Left lung (tissue), 10 donors: ENCODE results near the gene CLTC. TPM values are rescaled to one million over a fixed set of nuclear protein-coding genes. Genes with fewer than 3 reads are reported as not detected.

Experiments
- ATAC-seq: fragments of 200-7000 bp; cut with Tn5 transposase; one replicate; pipeline ENCODE4 v1.9.1; 2020; ENCODE audit warnings: moderate library complexity
- DNase-seq, 4 donors: peaks; one replicate each; pipeline ENCODE4 v3.0.0-alpha.2; 2013 to 2020
- H3K27ac ChIP-seq, 2 donors: fragments of 200-600 bp; sonication (generic) in 1 of 2; one replicate each; pipeline versions ENCODE4 v1.5.0 to v1.8.0; 2020 to 2021
- H3K27me3 ChIP-seq, 2 donors: fragments of 200-600 bp; sonication (generic) in 1 of 2; one replicate each; pipeline versions ENCODE4 v1.5.0 to v1.8.0; 2020 to 2021
- H3K36me3 ChIP-seq, 2 donors: fragments of 200-600 bp; sonication (generic) in 1 of 2; one replicate each; pipeline versions ENCODE4 v1.5.0 to v1.8.0; 2020 to 2021
- H3K4me1 ChIP-seq, 2 donors: fragments of 200-600 bp; one replicate each; pipeline ENCODE4 v1.8.0; 2021
- H3K4me3 ChIP-seq, 2 donors: fragments of 200-600 bp; sonication (generic) in 1 of 2; one replicate each; pipeline versions ENCODE4 v1.5.0 to v1.8.0; 2020 to 2021; ENCODE audit warnings: mild to moderate bottlenecking in 1 of 2
- H3K9me3 ChIP-seq, 2 donors: fragments of 200-600 bp; sonication (generic) in 1 of 2; one replicate each; pipeline versions ENCODE4 v1.5.0 to v1.8.0; 2020 to 2021
- intact Hi-C, 2 donors: fragments of 100-400 bp; cut with DNase I; formaldehyde crosslinking; loops; one replicate each; pipeline versions ENCODE4 v1.11.2 to v1.14.2; 2022
- polyA plus RNA-seq, 6 donors: library from polyadenylated mRNA; unstranded; fragments of 120-200 nt; gene quantifications; one replicate each; pipeline ENCODE4 v1.2.1, GENCODE V29; 2013; ENCODE audit not compliant: insufficient read length in 6 of 6
- total RNA-seq, 2 donors: library from RNA; stranded (reverse); fragmentation: NEBNext Ultra II Directional; extraction: Animal tissue kit (Norgen Biotek cat#: 25700); gene quantifications; one replicate each; pipeline ENCODE4 v1.2.1, GENCODE V29; 2021
- TF ChIP-seq, protein P1 (sequence below), 2 donors: fragments of 200-600 bp; sonication (generic) in 1 of 2; IDR thresholded peaks; one replicate each; pipeline versions ENCODE4 v1.5.0 to v1.8.0; 2021; ENCODE audit warnings: antibody characterized with exemption in 2 of 2
- donor health status: DM: no; HTN: yes; CAD: no.
- donor health status: DM: no; HTN: no; CAD: no.

The CLTC gene
- total and polyA plus RNA-seq, 8 donors = 196 to 335 (median 246) TPM

DNA sequence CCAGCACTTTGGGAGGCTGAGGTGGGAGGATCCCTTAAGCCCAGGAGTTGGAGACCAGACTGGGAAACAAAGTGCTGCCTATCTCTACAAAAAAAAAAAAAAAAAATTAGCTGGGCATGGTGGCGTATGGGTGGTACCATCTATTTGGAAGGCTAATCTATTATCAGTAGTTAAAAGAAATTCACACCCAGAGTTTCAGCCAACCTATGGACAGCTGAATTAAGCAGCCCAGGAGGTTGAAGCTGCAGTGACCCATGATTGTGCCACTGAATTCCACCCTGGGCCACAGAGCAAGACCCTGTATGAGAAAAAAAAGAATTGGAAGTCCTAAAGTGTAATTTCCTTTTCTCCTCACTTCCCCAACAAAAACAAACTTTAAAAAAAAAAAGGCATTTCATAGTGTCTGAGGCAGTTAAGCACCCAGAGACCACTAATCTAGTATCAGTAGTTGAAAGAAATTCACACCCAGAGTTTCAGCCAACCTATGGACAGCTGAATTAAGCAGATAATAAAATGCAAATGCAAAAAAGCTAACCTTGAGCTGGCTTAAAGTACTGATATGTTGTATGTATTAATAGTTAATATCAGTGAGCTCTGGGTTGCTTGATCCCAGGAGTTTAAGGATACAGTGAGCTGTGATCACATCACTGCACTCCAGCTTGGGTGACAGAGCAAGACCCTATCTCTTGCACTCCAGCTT, 18.1 kb downstream of the CLTC start:
- Histone ChIP-seq H3K27me3 (no peaks in the 10 kb centered on the region), H3K9me3 (no peaks in the 10 kb centered on the region), H3K4me3 (no peak overlapping the region), H3K36me3 (peaks cover 0 to 7% of the 10 kb centered on the region in 2 donors), H3K4me1 (peaks cover 48 to 94% of the 10 kb centered on the region in 2 donors), H3K27ac (no peak overlapping the region)
- TF ChIP-seq, protein P1, sequence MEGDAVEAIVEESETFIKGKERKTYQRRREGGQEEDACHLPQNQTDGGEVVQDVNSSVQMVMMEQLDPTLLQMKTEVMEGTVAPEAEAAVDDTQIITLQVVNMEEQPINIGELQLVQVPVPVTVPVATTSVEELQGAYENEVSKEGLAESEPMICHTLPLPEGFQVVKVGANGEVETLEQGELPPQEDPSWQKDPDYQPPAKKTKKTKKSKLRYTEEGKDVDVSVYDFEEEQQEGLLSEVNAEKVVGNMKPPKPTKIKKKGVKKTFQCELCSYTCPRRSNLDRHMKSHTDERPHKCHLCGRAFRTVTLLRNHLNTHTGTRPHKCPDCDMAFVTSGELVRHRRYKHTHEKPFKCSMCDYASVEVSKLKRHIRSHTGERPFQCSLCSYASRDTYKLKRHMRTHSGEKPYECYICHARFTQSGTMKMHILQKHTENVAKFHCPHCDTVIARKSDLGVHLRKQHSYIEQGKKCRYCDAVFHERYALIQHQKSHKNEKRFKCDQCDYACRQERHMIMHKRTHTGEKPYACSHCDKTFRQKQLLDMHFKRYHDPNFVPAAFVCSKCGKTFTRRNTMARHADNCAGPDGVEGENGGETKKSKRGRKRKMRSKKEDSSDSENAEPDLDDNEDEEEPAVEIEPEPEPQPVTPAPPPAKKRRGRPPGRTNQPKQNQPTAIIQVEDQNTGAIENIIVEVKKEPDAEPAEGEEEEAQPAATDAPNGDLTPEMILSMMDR (IDR thresholded peaks at IDR 0.05) = no peak
- intact Hi-C loops = no loop called here
- no peak for ATAC-seq
- DNase-seq = no peak

DNA sequence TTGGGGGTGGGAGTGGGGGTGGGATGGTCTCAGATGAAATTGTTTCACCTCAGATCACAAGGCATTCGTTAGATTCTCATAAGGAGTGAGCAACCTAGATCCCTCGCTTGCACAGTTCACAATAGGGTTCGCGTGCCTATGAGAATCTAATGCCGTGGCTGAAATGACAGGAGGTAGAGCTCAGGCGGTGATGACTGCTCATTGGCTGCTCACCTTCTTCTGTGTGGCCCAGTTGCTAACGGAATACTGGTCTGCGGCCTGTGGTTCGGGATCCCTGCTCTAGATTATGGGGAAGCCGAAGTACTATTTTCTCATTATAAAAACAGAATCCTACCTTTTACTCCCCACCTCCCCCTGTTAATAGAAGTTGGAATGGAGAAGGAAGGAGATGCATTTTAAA, 18.9 kb downstream of the CLTC start:
- Histone ChIP-seq H3K27ac (no peak overlapping the region), H3K4me3 (no peak overlapping the region), H3K27me3 (no peaks in the 10 kb centered on the region), H3K9me3 (no peaks in the 10 kb centered on the region), H3K36me3 (peaks cover 0 to 7% of the 10 kb centered on the region in 2 donors), H3K4me1 (peaks cover 46 to 93% of the 10 kb centered on the region in 2 donors)
- ATAC-seq (no peak), DNase-seq (no peak)
- TF ChIP-seq, protein P1 (IDR thresholded peaks at IDR 0.05) = no peak
- intact Hi-C loops = no loop called here

DNA sequence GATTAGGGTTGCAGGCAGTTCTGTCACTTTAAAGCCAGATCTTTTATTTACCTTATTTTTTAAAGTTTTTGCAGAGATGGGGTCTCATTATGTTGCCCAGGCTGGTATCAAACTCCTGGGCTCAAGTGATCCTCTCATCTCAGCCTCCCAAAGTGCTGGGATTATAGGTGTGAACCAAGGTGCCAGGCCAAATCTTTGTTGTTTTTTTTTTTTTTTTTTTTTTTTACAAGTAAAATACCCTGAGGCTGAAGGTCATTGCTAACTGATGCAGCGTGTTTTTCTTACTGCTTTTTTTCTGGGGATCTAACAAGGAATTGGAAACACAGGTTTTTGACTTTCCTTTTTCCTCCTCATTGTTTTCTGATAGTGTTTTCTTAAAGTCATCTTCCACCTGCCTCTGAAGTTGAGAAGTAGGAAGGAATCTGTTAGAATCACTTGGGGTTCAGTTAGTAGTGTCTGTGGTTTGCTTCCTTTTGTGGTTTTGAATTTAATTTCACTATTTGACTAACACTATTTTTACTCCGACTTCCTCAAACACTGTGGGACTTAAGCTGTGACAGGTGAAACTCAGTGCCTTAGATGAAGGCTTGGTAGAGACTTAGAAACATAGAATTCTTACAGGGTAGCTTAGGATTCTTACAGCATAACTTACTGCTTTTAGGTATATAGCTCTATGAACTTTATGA, 22.2 kb downstream of the CLTC start:
- TF ChIP-seq, protein P1 (IDR thresholded peaks at IDR 0.05) = no peak
- H3K27me3 ChIP-seq = no peaks in the 10 kb centered on the region
- peaks cover 33 to 59% of the 10 kb centered on the region in 2 donors for H3K4me1 ChIP-seq
- ATAC-seq (peak; percentile 48), DNase-seq (no peak)
- peak overlapping the region in 1 of 2 donors; percentile 38 for H3K27ac ChIP-seq
- intact Hi-C loops = no loop called here
- no peaks in the 10 kb centered on the region for H3K9me3 ChIP-seq
- H3K4me3 ChIP-seq = no peak overlapping the region
- H3K36me3 ChIP-seq = peaks cover 0 to 31% of the 10 kb centered on the region in 2 donors

DNA sequence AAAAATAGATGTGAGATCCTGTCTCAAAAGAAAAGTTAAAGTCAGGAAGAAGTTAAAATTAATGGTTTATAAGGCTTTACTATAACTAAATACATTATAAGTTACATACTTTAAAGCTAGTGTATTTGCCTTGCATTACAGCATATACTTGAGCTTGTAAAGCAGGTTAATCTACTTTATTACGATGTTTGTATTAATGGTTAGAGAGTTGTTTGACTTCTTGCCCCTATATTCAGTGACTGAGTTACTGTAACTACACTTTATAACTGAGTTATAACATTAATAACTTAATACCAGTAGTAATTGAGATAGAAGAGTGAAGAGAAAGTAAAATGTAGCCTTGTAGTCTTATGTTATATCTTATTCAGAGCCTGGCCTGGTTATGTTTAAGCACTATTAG, 22.9 kb downstream of the CLTC start:
- peaks cover 32 to 57% of the 10 kb centered on the region in 2 donors for H3K4me1 ChIP-seq
- ATAC-seq (peak; percentile 44), DNase-seq (no peak)
- no peaks in the 10 kb centered on the region for H3K27me3 ChIP-seq
- H3K27ac ChIP-seq = peak overlapping the region in 1 of 2 donors; percentile 38
- intact Hi-C loops = no loop called here
- H3K9me3 ChIP-seq = no peaks in the 10 kb centered on the region
- H3K36me3 ChIP-seq = peaks cover 0 to 37% of the 10 kb centered on the region in 2 donors
- H3K4me3 ChIP-seq = no peak overlapping the region
- TF ChIP-seq, protein P1 (IDR thresholded peaks at IDR 0.05) = no peak
